HG02759 (cell line): ENCODE results near the gene HTR2A.
"Not testable (repeated sequence)": the region's sequence is repeated elsewhere in the genome, so short reads cannot be mapped to it uniquely, and the experiment has no call there.

Experiments
- ATAC-seq: cut with Tn5 transposase; IDR thresholded peaks from one replicate; pipeline ENCODE4 v1.9.1; 2021; ENCODE audit warnings: mild to moderate bottlenecking, moderate library complexity; ENCODE audit not compliant: unreplicated experiment

The HTR2A gene

DNA sequence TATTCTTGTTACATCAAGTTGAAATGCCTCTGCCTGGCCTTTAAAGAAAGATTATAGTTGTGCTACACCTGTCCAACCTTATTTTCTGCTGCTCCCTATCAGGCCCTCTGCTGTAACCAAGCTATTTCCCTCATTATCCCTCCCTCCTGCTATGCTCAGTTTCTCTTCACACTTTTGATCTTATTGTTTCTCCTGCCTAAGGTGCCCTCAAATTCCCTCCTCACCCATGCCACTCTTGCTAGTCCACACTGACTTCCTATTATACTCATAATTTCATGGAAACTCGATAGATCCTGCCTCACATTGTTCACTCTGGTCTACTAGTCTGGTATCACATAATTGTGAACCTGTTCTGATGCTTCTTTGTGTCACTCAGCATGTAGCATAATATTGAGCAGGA lies 80.5 kb downstream of the HTR2A start:
- ATAC-seq = no peak

DNA sequence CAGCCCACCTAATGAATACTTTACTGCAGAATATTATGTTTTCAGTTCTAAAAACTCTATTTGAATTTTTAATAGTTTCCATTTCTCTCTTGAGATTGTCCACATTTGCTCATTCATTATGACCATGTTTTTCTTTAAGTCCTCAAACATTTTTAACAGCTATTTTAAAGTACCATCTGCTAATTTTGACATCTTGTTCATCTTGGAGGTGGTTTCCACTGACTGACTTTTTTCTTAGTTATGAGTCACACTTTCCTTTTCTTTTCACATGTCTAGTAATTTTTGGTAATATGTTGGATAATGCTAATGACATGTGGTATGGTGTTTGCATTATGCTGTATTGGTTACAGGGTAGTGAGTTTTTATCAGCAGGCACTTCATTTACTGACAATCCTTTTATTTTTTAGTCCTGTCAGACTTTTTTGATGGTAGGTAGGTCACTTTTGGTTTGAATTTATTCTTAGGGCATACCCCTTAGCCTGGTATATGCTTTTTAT lies 84.5 kb downstream of the HTR2A start:
- ATAC-seq = no peak

DNA sequence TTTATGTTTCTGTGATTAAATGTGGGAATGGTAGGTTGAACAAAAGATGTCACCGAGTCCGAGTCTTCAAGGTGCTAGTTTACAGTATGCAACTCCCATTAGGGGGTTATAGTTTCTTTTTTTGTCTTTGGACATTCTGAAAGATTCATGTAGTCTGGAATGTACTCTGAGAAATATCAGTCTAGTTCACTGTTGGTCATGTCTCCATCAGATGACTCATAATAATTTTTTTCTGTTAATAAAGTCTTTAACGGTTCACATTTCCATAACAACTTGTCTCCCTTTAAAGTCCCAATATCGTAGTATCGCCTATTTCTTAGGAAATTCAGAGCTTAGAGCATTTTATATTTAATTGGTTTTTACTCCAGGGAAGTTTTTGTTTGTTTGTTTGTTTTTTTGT lies 86.4 kb downstream of the HTR2A start:
- ATAC-seq = no peak

DNA sequence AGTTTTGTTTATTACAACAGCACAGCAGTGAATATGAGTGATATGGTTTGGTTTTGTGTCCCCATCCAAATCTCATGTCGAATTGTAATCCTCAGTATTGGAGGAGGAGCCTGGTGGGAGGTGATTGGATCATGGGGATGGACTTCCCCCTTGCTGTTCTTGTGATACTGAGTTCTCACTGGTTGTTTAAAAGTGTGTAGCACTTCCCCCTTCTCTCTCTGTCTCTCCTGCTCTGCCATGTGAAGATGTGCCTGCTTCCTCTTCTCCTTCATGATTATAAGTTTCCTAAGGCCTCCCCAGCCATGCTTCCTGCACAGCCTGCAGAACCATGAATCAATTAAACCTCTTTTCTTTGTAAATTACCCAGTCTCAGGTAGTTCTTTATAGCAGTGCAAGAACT lies 91.9 kb downstream of the HTR2A start:
- ATAC-seq = not testable (repeated sequence)

DNA sequence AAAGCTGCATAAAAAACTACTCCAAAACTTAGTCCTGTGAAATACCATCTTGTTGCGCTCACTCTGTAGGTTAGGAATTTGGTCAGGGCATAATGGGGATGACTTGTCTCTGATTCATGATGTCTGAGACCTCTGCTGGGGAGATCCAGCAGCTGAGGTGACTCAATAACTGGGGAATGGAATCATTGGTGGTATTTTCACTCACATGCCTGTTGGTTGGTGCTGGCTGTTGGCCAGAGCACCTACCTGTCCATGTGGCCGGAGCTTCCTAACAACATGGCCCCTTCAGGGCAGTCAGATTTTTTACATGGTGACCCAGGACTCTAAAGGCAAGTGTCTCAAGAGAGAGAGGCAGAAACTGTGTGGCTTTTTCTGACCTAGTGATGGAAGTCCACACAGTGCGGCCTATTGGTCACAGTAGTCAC lies 92.5 kb downstream of the HTR2A start:
- no peak for ATAC-seq

DNA sequence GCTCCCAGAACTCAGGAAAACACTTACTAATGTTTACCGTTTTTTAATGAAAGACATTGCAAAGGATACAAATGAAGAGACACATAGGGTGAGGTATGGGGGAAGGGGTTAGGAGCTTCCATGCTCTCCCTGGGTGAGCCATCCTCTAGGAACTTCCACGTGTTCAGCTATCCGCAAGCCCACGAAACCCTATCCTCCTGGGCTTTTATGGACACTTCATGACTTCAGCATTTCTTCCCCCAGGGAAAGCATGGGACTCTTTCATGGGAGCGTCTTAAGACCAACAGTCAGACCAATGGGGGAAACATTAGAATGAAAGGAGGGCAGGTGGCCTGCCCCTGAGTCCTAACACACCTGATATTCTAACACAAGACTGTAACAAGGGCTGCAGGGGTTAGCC lies 93.3 kb downstream of the HTR2A start:
- ATAC-seq = no peak

DNA sequence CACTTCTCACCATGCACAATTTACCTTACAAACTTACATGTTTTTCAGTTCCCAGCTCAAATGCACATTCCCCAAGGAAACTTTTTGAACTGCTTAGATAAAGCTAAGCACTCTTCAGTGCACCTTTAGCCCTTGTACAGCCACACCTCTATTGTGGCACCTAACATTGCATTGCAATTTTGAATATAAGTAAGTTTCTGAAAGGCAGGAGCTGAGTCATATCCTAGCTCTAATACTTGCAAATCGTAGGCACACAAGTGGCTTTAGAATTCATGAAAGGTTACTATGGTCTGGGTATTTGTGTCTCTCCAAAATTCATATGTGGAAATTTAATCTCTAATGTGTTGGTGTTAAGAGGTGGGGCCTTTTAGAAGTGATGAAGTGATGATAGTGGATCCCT lies 95.0 kb downstream of the HTR2A start:
- ATAC-seq = no peak

DNA sequence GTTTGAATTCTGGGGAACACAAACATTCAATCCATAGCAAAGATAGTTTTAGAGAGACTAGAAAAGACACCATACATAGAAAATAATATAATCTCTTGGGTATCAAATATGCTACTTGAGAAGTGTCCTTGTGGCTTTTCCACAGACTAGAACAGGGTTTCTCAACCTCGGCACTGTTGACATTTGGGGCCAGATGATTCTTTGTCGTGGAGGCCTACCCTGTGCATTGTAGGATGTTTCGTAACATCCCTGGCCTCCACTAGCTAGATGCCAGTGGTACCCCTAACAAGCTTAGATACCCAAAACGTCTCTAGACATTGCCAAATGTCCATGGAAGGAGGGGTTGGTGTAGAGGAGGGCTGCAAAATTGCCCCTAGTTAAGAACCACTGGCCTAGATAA lies 97.7 kb downstream of the HTR2A start:
- ATAC-seq = no peak

DNA sequence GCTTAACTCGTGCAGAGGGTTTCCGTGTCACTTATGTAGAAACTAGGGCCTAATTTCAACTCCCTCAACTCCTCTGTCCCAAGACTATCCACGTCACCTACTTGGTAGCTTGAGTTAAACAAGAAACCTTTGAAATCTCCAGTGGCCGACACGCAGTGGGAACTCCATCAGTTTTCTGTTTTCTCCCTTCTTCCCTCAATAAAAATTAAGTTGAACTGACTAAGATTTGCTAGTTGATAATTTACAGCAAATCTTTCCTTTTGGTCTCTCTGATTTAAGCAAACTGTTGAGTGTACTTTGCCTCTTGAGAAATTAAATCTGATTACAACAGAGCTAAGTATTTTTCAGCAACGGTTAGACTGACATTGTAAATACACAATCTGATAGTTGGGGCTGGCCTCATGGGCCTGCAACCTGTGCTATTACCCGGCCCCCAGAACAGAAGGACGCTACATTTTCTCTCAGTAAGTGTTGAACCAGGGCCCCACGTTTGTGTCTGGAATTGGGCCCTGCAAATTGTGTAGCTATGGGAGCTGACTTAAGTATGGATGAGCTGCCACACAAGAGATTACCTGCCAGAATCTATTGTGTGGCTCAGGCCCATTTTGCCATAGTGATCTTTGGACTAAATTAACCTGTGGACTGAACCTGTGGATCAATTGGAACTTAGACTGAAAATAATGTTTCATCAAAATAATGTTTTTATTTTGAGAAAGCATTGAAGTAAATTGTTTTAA lies 99.2 kb downstream of the HTR2A start:
- ATAC-seq = no peak

DNA sequence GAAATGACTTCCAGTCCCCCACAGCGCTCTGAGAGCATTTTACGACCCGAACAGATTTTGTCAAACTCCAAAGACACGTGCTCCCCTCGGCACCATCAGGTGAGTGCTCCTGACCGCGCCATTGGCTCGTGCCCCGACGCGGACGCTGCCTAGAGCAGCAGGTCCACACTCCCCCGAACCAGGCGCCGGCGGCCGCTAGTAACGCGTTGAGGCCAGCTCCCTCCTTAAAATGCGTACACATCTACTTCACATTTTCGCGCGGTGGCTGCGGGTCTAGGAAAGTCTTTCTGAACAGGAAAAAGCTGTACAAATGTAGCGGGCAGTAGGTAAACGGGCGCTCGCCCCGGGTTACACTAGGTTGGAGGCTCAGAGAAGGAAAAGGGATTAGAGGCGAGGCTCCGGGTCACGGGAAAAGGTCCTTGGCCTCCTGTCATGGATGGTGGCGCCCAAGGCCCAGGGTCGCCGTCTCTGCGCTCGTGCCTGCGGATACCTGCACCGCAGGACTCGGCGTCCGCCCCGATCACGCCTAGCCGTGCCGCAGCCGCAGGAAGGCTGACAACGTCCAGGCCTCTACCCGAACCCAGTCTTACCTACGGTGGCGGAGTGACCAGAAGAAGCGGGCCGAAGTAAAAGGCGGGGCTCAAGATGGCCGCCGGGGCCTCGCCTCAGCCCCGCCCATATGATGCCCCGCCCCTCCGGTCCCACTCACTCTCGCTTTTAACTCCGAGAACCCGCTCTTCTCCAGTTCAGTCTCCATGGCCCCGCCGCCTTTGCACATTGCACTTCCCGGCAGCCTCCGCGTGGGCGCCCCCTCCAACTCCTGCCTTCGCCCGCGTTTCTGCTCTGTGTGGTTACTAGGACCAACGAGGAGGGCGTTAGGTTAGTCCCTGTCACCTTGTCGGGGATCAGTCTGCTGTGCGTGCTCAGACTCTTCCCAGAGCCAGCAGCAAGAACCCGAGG lies 100.1 kb downstream of the HTR2A start, which contains the start of gene ESD:
Gene ESD, minus strand, starts transcription at position 647 of the 960 bp plus-strand sequence. CDS start 5,748 bp downstream, outside the sequence.
- peak; percentile 94 for ATAC-seq

DNA sequence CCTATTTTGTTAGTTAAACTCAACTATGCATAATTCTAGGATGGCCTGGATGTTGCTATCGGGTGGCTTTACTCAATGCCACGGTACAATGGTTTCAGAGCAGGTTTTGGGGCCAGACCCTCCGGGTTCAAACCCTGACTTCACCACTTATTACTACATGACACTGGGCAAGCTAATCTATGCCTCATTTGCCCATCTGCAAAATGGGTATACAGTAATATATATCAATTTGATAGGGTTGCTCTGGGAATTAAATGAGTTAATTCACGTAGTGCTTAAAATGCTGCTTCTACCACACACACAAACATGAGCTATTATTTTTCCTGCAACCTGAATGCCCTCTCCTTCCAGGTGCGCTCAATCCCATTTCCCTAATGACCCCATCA lies 100.7 kb downstream of the HTR2A start:
- ATAC-seq = no peak

DNA sequence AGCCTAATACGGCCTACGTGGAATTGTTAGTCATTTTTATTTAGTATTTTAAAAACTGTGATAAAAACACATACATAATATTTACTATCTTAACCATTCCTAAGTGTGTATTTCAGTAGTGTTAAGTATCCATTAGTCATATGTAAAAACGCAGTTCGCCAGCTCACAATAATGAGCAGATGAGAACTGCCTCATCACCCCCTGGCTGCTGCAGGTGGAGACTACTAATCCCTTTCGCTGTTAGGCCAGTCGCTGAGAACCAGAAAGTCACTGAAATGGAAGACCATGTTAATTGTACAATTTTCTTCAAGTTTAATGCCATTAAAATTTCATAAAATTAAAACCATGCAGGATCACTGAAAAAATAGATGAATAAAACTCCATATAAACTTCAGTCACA lies 101.5 kb downstream of the HTR2A start:
- no peak for ATAC-seq

DNA sequence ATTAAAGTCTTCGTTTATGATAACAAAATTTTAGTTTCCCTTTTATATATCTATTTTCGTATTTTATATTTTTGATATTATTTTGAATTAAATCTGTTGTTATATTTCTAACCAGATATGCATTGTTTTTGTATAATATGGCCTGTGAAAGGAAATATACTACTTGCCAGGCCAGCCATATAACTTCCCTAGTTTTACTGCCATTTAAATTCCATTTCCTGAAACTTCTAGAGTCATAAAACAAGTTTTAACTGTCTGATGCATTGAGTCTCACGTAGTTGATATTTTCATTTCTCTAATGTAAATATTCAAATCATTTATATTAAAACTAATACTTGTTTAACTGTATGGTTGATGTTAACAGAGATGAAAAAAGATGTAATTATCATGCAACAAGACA lies 113.3 kb downstream of the HTR2A start:
- no peak for ATAC-seq

DNA sequence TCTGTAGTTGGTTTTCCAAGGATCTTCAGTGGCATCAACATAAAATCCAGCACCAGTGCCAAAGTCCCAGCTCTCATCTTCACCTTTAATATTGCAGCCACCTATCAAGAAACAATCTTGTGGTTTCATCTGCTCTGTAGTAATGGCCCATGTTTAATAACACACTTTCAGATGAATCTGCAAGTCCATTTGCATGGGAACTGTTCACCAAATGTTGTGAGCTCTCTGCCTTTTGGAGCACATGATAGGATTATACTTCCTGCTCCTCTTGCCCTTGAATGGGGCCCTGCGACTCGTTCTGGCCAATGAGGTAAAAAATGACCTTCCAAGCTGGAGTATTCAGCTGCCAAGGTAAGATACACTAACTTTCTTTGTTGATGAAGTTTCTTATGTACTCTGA lies 114.2 kb downstream of the HTR2A start:
- ATAC-seq = no peak

DNA sequence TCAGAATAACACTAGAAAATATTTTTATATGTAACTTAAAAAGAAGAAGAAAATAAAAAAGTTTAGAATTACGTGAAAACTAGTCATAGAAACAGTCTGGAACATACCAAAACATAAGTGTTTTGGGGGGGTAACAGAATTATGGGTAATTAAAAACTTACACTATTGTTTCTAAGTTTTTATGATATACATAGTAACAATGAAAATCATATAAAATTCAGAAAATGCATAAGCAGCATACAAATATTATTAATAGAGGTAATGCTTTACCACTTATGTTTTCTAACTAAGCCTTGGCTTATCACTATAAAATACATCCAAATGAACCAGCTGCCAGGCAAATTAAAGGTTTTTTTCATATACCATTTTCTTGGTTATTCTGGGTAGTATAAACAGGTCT lies 114.8 kb downstream of the HTR2A start:
- no peak for ATAC-seq
